Measurements from ENCODE around the gene ZNF598. TPM values are rescaled to one million over a fixed set of nuclear protein-coding genes. Genes with fewer than 3 reads are reported as not detected.

The ZNF598 gene
- total RNA-seq (10 to 100 TPM; 26.0 to 93.6 (median 42.4) TPM), polyA plus RNA-seq (10 to 100 TPM; 71.0 to 73.5 TPM)

- H3K27me3 ChIP-seq = no peaks in the 10 kb centered on the region
- H3K4me3 ChIP-seq = peak within 1 kb of the TSS; percentile 81 to 100 (median 98)
- peaks cover 17 to 27% (median 24%) of the 10 kb centered on the region in 3 donors for H3K4me1 ChIP-seq
- intact Hi-C loops (cut with DNase I) = no loop called here
- no peaks in the 10 kb centered on the region for H3K9me3 ChIP-seq
- peak within 1 kb of the TSS; percentile 70 to 90 (median 82) for H3K27ac ChIP-seq
- DNase-seq (peak; percentile 75 to 92 (median 84)), ATAC-seq (peak; percentile 82 to 92 (median 90)), FAIRE-seq (no peak)
- 3% methylated on average over 46 to 52 of the region's 52 CpGs for WGBS, 2 donors
- no peaks in the 10 kb centered on the region for H3K36me3 ChIP-seq
- no peak for TF ChIP-seq CTCF (IDR thresholded peaks at IDR 0.05)
These were observed at the start of gene ZNF598 for GRCh38 chr16:2009791-2010510. TSS of gene ZNF598 (minus strand) at chr16:2009821.

- intact Hi-C loops (cut with DNase I) = no loop called here
- no peaks in the 10 kb centered on the region for H3K27me3 ChIP-seq
- peaks cover 0 to 19% (median 8%) of the 10 kb centered on the region in 3 donors for H3K36me3 ChIP-seq
- no peak for TF ChIP-seq CTCF (IDR thresholded peaks at IDR 0.05)
- FAIRE-seq (no peak), ATAC-seq (no peak), DNase-seq (peak in 1 of 6 donors; percentile 18)
- WGBS, 2 donors = 96 to 99% methylated on average over 10 of the region's 10 CpGs
- no peak overlapping the region for H3K27ac ChIP-seq
- no peaks in the 10 kb centered on the region for H3K9me3 ChIP-seq
- H3K4me3 ChIP-seq = no peak overlapping the region
- no peaks in the 10 kb centered on the region for H3K4me1 ChIP-seq
These were observed 49.3 kb upstream of the ZNF598 start for GRCh38 chr16:2058872-2059271.

GRCh38 chr16:2058420-2058819 lies 48.8 kb upstream of the ZNF598 start:
- intact Hi-C loops (cut with DNase I) = no loop called here
- FAIRE-seq = no peak
- H3K27ac ChIP-seq = no peak overlapping the region
- H3K4me1 ChIP-seq = no peaks in the 10 kb centered on the region
- H3K4me3 ChIP-seq = no peak overlapping the region
- no peaks in the 10 kb centered on the region for H3K27me3 ChIP-seq
- H3K36me3 ChIP-seq = peaks cover 0 to 23% (median 8%) of the 10 kb centered on the region in 3 donors
- ATAC-seq = no peak
- WGBS, 2 donors = 87 to 89% methylated on average over 13 of the region's 13 CpGs
- TF ChIP-seq CTCF (IDR thresholded peaks at IDR 0.05) = no peak
- DNase-seq = peak in 2 of 6 donors; percentile 16 to 37
- no peaks in the 10 kb centered on the region for H3K9me3 ChIP-seq

GRCh38 chr16:2057438-2057837 lies 47.8 kb upstream of the ZNF598 start:
- Histone ChIP-seq H3K9me3 (no peaks in the 10 kb centered on the region), H3K4me1 (no peaks in the 10 kb centered on the region), H3K27ac (no peak overlapping the region), H3K36me3 (peaks cover 0 to 21% (median 8%) of the 10 kb centered on the region in 3 donors), H3K27me3 (no peaks in the 10 kb centered on the region), H3K4me3 (no peak overlapping the region)
- intact Hi-C loops (cut with DNase I) = no loop called here
- ATAC-seq (no peak), FAIRE-seq (no peak), DNase-seq (peak in 2 of 6 donors; percentile 18 to 55)
- TF ChIP-seq CTCF (IDR thresholded peaks at IDR 0.05) = no peak
- WGBS, 2 donors = 90 to 91% methylated on average over 9 to 10 of the region's 10 CpGs
